ENCODE measurements around the gene TBC1D1. TPM values are rescaled to one million over a fixed set of nuclear protein-coding genes. Genes with fewer than 3 reads are reported as not detected.
A peak's percentile ranks its signal among the peaks of the same experiment; 100 is the strongest.
"Not testable (repeated sequence)": the region's sequence is repeated elsewhere in the genome, so short reads cannot be mapped to it uniquely, and the experiment has no call there.

The TBC1D1 gene
- total and polyA plus RNA-seq, 3 experiments from 2014 or later: 26.7 to 76.1 (median 73.1) TPM

DNA sequence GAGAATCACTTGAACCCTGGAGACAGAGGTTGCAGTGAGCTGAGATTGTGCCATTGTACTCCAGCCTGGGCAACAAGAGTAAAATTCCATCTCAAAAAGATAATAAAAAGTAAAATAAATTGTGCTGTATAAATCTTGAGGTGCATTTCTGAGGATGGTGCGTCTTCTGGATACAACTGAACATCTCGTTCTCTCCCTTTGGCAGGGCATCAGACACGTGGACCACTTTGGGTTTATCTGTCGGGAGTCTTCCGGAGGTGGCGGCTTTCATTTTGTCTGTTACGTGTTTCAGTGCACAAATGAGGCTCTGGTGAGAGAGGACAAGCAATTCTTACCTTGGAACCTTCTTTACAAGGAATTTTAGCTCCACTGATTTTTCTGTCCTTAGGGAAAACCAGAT is 129.5 kb downstream of the TBC1D1 start:
- Mint-ChIP-seq H3K4me1 (peaks cover 4 to 15% (median 9%) of the 10 kb centered on the region in 3 donors), H3K4me3 (no peak overlapping the region), H3K27me3 (no peaks in the 10 kb centered on the region), H3K9me3 (no peaks in the 10 kb centered on the region), H3K27ac (no peak overlapping the region), H3K36me3 (peaks cover 22 to 66% (median 30%) of the 10 kb centered on the region in 3 donors)
- H3K27ac ChIP-seq (ENCODE audit: low read depth, low read length): no peak overlapping the region
- H3K27me3 ChIP-seq (ENCODE audit: insufficient read depth, low read length, poor library complexity, severe bottlenecking): no peaks in the 10 kb centered on the region
- no peaks in the 10 kb centered on the region for H3K4me1 ChIP-seq (ENCODE audit: insufficient read depth, low read length)
- H3K36me3 ChIP-seq (ENCODE audit: insufficient read depth, low read length): peaks cover 4% of the 10 kb centered on the region
- no peak overlapping the region for H3K4me3 ChIP-seq (ENCODE audit: low read length)
- no peak for DNase-seq
- CTCF ChIA-PET: interaction anchor here (1.1 to 1.5 kb wide), 2 partner anchors 15 kb away, joined by 4 to 8 read pairs; no protein-coding TSS in a partner anchor
- POLR2A ChIA-PET: no interaction called here
- H3K9me3 ChIP-seq (ENCODE audit: low read length): no peaks in the 10 kb centered on the region

- not testable (repeated sequence) for H3K4me3 ChIP-seq (ENCODE audit: low read length)
- H3K4me1 Mint-ChIP-seq: peaks cover 4 to 15% (median 9%) of the 10 kb centered on the region in 3 donors
- CTCF ChIA-PET: interaction anchor here (1.1 kb wide), 1 partner anchor 14 kb away, joined by 4 read pairs; no protein-coding TSS in a partner anchor
These were observed 130.1 kb downstream of the TBC1D1 start for GRCh38 chr4:38020961-38021360.

GRCh38 chr4:38021751-38022150 is 130.9 kb downstream of the TBC1D1 start:
- H3K4me1 Mint-ChIP-seq: peaks cover 4 to 15% (median 9%) of the 10 kb centered on the region in 3 donors
- DNase-seq: no peak
- no peak overlapping the region for H3K27ac ChIP-seq (ENCODE audit: low read depth, low read length)
- no peak overlapping the region for H3K4me3 Mint-ChIP-seq
- CTCF ChIA-PET: no interaction called here
- H3K27ac Mint-ChIP-seq: no peak overlapping the region
- peaks cover 22 to 60% (median 26%) of the 10 kb centered on the region in 3 donors for H3K36me3 Mint-ChIP-seq
- H3K9me3 ChIP-seq (ENCODE audit: low read length): no peaks in the 10 kb centered on the region
- no peak overlapping the region for H3K4me3 ChIP-seq (ENCODE audit: low read length)
- H3K4me1 ChIP-seq (ENCODE audit: insufficient read depth, low read length): no peaks in the 10 kb centered on the region
- POLR2A ChIA-PET: no interaction called here
- H3K27me3 ChIP-seq (ENCODE audit: insufficient read depth, low read length, poor library complexity, severe bottlenecking): no peaks in the 10 kb centered on the region
- no peaks in the 10 kb centered on the region for H3K9me3 Mint-ChIP-seq
- H3K27me3 Mint-ChIP-seq: no peaks in the 10 kb centered on the region
- peaks cover 4% of the 10 kb centered on the region for H3K36me3 ChIP-seq (ENCODE audit: insufficient read depth, low read length)

More at GRCh38 chr4:38020961-38021360, 130.1 kb downstream of the TBC1D1 start:
- H3K27me3 Mint-ChIP-seq; H3K9me3 ChIP-seq (ENCODE audit: low read length); H3K4me3 Mint-ChIP-seq; POLR2A ChIA-PET; DNase-seq; H3K9me3 Mint-ChIP-seq; H3K4me1 ChIP-seq (ENCODE audit: insufficient read depth, low read length); H3K27ac ChIP-seq (ENCODE audit: low read depth, low read length); H3K27me3 ChIP-seq (ENCODE audit: insufficient read depth, low read length, poor library complexity, severe bottlenecking); H3K36me3 ChIP-seq (ENCODE audit: insufficient read depth, low read length): not testable (repeated sequence)
- Mint-ChIP-seq H3K36me3 (peaks cover 22 to 66% (median 28%) of the 10 kb centered on the region in 3 donors), H3K27ac (peak overlapping the region in 2 of 8 donors; percentile 15 to 53)

GRCh38 chr4:38023347-38024205 is 132.7 kb downstream of the TBC1D1 start:
- H3K4me3 ChIP-seq (ENCODE audit: low read length): no peak overlapping the region
- ChIA-PET CTCF (no interaction called here), POLR2A (interaction anchor here (0.6 kb wide), 1 partner anchor 348 kb away, joined by 3 read pairs; no protein-coding TSS in a partner anchor)
- Mint-ChIP-seq H3K27ac (peak overlapping the region in 1 of 8 donors; percentile 6), H3K4me1 (peaks cover 4 to 15% (median 9%) of the 10 kb centered on the region in 3 donors), H3K9me3 (no peaks in the 10 kb centered on the region), H3K27me3 (no peaks in the 10 kb centered on the region), H3K4me3 (no peak overlapping the region), H3K36me3 (peaks cover 20 to 66% (median 22%) of the 10 kb centered on the region in 3 donors)
- H3K36me3 ChIP-seq (ENCODE audit: insufficient read depth, low read length): peaks cover 10% of the 10 kb centered on the region
- H3K27me3 ChIP-seq (ENCODE audit: insufficient read depth, low read length, poor library complexity, severe bottlenecking): no peaks in the 10 kb centered on the region
- H3K9me3 ChIP-seq (ENCODE audit: low read length): no peaks in the 10 kb centered on the region
- no peaks in the 10 kb centered on the region for H3K4me1 ChIP-seq (ENCODE audit: insufficient read depth, low read length)
- DNase-seq: no peak
- H3K27ac ChIP-seq (ENCODE audit: low read depth, low read length): no peak overlapping the region

- H3K27ac ChIP-seq (ENCODE audit: low read depth, low read length): no peak overlapping the region
- no peaks in the 10 kb centered on the region for H3K9me3 ChIP-seq (ENCODE audit: low read length)
- peaks cover 10% of the 10 kb centered on the region for H3K36me3 ChIP-seq (ENCODE audit: insufficient read depth, low read length)
- H3K4me3 ChIP-seq (ENCODE audit: low read length): no peak overlapping the region
- H3K4me1 ChIP-seq (ENCODE audit: insufficient read depth, low read length): no peaks in the 10 kb centered on the region
- POLR2A ChIA-PET: no interaction called here
- Mint-ChIP-seq H3K4me3 (no peak overlapping the region), H3K27me3 (no peaks in the 10 kb centered on the region), H3K4me1 (peaks cover 4 to 15% (median 9%) of the 10 kb centered on the region in 3 donors), H3K36me3 (peaks cover 20 to 71% (median 27%) of the 10 kb centered on the region in 3 donors), H3K27ac (peak overlapping the region in 4 of 8 donors; percentile 4 to 48 (median 12)), H3K9me3 (no peaks in the 10 kb centered on the region)
- H3K27me3 ChIP-seq (ENCODE audit: insufficient read depth, low read length, poor library complexity, severe bottlenecking): no peaks in the 10 kb centered on the region
- CTCF ChIA-PET: no interaction called here
- DNase-seq: no peak
These were observed 133.3 kb downstream of the TBC1D1 start for GRCh38 chr4:38024206-38024509.

GRCh38 chr4:38025665-38026064 is 134.8 kb downstream of the TBC1D1 start:
- no peak for DNase-seq
- Mint-ChIP-seq H3K27ac (no peak overlapping the region), H3K27me3 (no peaks in the 10 kb centered on the region), H3K36me3 (peaks cover 22 to 80% (median 24%) of the 10 kb centered on the region in 3 donors), H3K4me1 (peaks cover 4 to 15% (median 9%) of the 10 kb centered on the region in 3 donors), H3K9me3 (no peaks in the 10 kb centered on the region), H3K4me3 (no peak overlapping the region)
- Histone ChIP-seq H3K27ac (ENCODE audit: low read depth, low read length) (no peak overlapping the region), H3K4me1 (ENCODE audit: insufficient read depth, low read length) (no peaks in the 10 kb centered on the region), H3K27me3 (ENCODE audit: insufficient read depth, low read length, poor library complexity, severe bottlenecking) (no peaks in the 10 kb centered on the region), H3K4me3 (ENCODE audit: low read length) (no peak overlapping the region), H3K36me3 (ENCODE audit: insufficient read depth, low read length) (peaks cover 17% of the 10 kb centered on the region), H3K9me3 (ENCODE audit: low read length) (no peaks in the 10 kb centered on the region)
- ChIA-PET CTCF (no interaction called here), POLR2A (no interaction called here)

DNA sequence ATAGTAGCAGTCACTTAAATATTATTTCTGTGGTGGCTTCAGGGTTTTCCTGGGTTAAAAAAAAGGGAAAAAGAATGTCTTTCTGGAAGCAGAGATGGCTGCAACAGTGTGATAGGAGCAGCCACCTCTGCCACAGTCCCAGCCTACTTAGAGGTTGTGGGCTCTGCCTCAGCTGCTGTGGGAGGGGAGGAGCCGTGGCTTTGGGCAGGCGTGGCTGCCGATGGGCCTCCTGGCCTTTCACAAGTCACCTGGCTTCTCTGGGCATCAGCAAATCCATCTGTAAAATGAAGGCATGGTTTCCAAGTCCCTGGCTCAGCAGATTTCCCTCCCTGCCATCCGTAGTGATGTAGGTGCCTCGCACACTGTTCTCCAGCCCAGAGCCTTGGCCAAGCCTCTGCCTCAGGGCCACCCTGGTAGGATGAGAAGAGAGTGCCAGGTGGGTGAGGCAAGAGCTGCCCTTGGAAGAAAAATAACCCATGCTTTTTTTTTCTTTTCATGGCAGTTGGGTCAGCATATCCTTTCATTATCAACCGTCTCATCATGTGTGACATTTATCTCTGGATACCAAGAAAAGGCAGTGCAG is 135.4 kb downstream of the TBC1D1 start:
- Histone ChIP-seq H3K36me3 (ENCODE audit: insufficient read depth, low read length) (peaks cover 17% of the 10 kb centered on the region), H3K4me1 (ENCODE audit: insufficient read depth, low read length) (no peaks in the 10 kb centered on the region), H3K9me3 (ENCODE audit: low read length) (no peaks in the 10 kb centered on the region), H3K4me3 (ENCODE audit: low read length) (no peak overlapping the region), H3K27me3 (ENCODE audit: insufficient read depth, low read length, poor library complexity, severe bottlenecking) (no peaks in the 10 kb centered on the region), H3K27ac (ENCODE audit: low read depth, low read length) (no peak overlapping the region)
- no peaks in the 10 kb centered on the region for H3K27me3 Mint-ChIP-seq
- DNase-seq: no peak
- H3K4me1 Mint-ChIP-seq: peaks cover 4 to 15% (median 7%) of the 10 kb centered on the region in 3 donors
- ChIA-PET POLR2A (no interaction called here), CTCF (no interaction called here)
- peaks cover 19 to 79% (median 19%) of the 10 kb centered on the region in 3 donors for H3K36me3 Mint-ChIP-seq
- H3K4me3 Mint-ChIP-seq: no peak overlapping the region
- no peaks in the 10 kb centered on the region for H3K9me3 Mint-ChIP-seq
- H3K27ac Mint-ChIP-seq: peak overlapping the region in 2 of 8 donors; percentile 12 to 46

- Histone ChIP-seq H3K36me3 (ENCODE audit: insufficient read depth, low read length) (peaks cover 13% of the 10 kb centered on the region), H3K27me3 (ENCODE audit: insufficient read depth, low read length, poor library complexity, severe bottlenecking) (no peaks in the 10 kb centered on the region), H3K4me3 (ENCODE audit: low read length) (no peak overlapping the region), H3K9me3 (ENCODE audit: low read length) (no peaks in the 10 kb centered on the region), H3K27ac (ENCODE audit: low read depth, low read length) (no peak overlapping the region), H3K4me1 (ENCODE audit: insufficient read depth, low read length) (no peaks in the 10 kb centered on the region)
- Mint-ChIP-seq H3K27me3 (no peaks in the 10 kb centered on the region), H3K4me3 (no peak overlapping the region), H3K27ac (peak overlapping the region in 1 of 8 donors; percentile 31), H3K36me3 (peaks cover 5 to 55% (median 9%) of the 10 kb centered on the region in 3 donors), H3K4me1 (no peaks in the 10 kb centered on the region), H3K9me3 (no peaks in the 10 kb centered on the region)
- ChIA-PET POLR2A (no interaction called here), CTCF (interaction anchor here (1.4 to 2.4 kb wide), 2 partner anchors 10 to 226 kb away, joined by 3 to 8 read pairs; no protein-coding TSS in a partner anchor)
- DNase-seq: no peak
These were observed 139.1 kb downstream of the TBC1D1 start for GRCh38 chr4:38030023-38030422.

All from CD8-positive, alpha-beta memory T cell (primary cell).